HL-60/S4 treated with phorbol 12-myristate 13-acetate at 8.2 ng/mL for 4 days and 3 days (cell line): ENCODE measurements around the gene IBTK.
"Not testable (repeated sequence)": the region's sequence is repeated elsewhere in the genome, so short reads cannot be mapped to it uniquely, and the experiment has no call there.

Experiments used
- in situ Hi-C: fragments of 300-500 bp; cut with MboI; formaldehyde crosslinking; loops from 2 replicates; pipeline ENCODE4 v1.15.0; 2022; ENCODE audit warnings: low sequenced_read_pairs

Gene IBTK

GRCh38 chr6:82246802-82247504 lies 591 bp downstream of the IBTK start:
- in situ Hi-C loops, result no loop called here

GRCh38 chr6:82246370-82246769 lies 1.2 kb downstream of the IBTK start:
- in situ Hi-C loops, result no loop called here

GRCh38 chr6:82245376-82245775 lies 2.2 kb downstream of the IBTK start:
- in situ Hi-C loops, result no loop called here

DNA sequence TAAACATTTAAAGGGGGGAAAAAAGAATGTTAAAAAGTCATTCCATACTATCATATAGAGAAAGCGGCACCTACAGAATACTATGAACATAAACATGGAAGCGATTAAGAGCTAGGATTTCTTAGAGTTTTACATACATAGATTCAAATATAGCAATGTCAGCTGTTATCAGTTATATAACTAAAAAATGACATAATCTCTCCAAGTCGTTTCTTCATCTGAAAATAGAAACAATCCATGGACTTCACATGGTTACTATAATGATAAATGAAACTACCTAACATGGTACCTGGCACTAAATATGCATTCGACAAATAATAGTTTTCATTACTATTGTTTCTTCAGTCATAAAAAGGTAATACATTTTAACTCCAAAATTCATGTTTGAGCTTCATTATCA lies 3.7 kb downstream of the IBTK start:
- in situ Hi-C loops, result no loop called here

DNA sequence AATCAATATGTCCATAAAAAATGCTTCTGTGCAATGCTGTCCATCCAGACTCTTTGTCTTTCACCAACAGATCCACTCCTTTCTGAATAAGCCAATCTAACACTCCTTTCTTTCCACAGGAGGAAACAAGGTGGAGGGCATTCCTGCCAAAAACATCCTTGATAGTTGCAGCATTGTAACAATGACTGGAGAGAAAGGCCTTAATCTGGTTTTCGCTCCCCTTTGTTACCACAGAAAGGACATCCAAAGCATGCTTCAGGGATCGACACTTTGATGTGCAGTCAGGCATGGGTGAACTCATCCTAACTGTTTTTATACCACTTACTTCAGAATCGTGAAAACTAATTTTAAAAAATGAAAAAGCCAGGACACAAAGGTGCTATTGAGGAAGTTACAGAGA lies 7.4 kb downstream of the IBTK start:
- in situ Hi-C loops, result no loop called here

- in situ Hi-C loops, result no loop called here
These were observed 7.9 kb downstream of the IBTK start for GRCh38 chr6:82239597-82239996.

DNA sequence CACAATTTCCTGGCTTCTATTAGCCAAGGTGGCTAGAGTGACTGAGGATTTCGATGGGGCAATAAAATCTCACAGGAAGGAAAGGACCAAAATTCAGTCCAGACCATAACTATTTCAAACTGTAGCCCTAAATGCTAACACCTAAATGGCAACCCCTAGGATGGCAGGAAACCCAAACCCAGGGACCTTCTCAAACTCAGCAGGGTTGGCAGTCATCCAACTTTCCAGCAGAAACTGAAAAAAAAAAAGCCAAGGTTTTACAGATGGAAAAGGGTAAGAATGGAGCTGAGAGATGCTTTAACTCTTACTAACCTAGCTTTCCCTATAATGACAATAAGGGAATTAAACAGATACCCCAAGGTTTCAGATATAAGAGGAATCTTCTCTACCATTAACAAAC lies 10.5 kb downstream of the IBTK start:
- in situ Hi-C loops, result no loop called here

DNA sequence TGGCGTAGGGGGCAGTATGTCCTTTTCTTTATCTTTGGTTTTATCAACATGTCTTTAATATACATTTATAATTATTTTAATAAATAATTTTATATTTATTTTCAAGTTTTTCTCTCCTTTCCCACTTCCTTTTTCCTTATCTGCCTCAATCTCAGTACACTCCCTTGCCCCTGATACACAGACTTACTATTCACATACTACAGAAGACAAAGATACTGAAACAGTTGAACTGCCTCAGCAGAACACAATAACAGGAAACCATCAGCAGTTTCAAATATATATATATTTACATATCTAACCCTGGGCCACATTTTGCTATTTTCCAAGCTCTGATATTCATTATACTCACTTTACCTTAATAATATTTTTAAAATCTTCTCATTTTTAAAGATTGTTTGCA lies 19.8 kb downstream of the IBTK start:
- in situ Hi-C loops, result no loop called here

GRCh38 chr6:82220167-82220566 lies 27.4 kb downstream of the IBTK start:
- in situ Hi-C loops, result no loop called here

- in situ Hi-C loops, result no loop called here
These were observed 30.4 kb downstream of the IBTK start for GRCh38 chr6:82217018-82217586.

GRCh38 chr6:82216549-82216948 lies 31.0 kb downstream of the IBTK start:
- in situ Hi-C loops, result no loop called here

GRCh38 chr6:82211326-82211725 lies 36.2 kb downstream of the IBTK start:
- in situ Hi-C loops, result no loop called here

DNA sequence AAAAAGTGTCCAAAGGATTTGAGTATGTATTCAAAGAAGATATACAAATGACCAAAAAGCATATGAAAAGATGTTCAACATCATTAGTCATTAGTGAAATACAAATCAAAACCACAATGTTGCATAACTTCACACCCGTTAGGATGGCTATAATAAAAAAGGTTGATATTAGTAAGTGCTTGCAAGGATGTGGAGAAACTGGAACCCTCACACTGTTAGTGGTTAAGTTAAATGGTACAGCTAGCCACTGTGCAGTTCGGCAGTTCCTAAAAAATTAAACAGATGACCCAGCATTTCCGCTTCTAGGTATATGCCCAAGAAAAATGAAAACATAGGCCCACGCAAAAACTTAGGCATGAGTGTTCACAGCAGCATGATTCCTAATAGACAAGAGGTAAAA lies 38.6 kb downstream of the IBTK start:
- in situ Hi-C loops, result no loop called here

GRCh38 chr6:82205930-82206392 lies 41.6 kb downstream of the IBTK start:
- in situ Hi-C loops, result no loop called here

DNA sequence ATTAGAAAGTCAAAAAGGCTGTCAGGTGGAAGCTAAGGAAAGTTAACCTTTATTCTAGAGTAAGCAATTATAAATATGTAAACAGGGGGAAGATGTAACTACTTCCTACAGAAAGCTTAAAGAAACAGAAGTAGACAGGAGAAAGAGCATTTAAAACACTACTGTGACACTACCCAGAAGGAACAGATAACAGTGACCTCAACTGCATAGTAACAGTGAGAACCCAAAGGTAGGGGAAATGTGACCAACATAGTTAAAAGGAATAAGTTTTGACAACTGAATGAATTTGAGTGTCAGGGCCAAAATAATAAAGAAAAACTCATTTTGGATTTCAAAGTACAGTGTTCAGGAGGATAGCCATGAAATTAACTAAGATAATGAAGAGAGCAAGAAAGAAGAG lies 43.5 kb downstream of the IBTK start:
- in situ Hi-C loops, result no loop called here

DNA sequence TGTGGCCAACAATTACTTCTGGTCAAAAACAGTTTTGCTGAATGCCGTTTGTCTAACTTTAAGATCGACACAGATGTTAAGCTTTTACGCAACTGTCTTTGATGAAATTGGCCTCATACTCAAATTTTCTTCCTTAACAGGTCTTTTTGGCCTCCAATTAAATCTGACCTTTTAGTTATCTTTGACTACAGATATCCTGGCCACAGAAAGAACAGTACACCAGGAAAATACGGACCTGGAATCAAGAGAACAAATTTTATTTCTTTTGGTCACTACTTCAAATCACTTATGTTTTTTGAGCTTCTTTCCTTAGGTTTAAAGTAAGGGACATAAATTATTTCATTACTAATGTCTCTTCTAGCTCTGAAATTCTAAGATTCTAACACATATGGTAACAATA lies 49.8 kb downstream of the IBTK start:
- in situ Hi-C loops, result no loop called here

GRCh38 chr6:82197245-82197644 lies 50.3 kb downstream of the IBTK start:
- in situ Hi-C loops, result not testable (repeated sequence)

DNA sequence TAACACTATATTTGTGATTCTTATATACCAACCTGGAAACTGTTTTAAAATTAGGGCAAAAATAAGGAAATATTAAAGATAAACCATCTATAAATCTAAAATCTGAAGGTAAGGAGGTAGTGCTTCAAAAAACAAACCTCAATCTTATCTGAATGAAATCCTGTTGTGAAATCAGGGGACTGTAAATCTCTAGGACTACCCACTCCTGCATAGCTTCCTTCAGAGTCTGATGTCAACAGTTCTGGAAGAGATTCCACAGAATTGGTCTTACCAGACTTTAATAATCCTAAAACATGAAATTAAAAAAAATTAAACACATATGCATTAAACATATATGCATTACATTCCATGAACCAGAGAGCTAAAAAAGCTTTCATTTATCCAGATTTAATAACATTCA lies 51.4 kb downstream of the IBTK start:
- in situ Hi-C loops, result no loop called here

- in situ Hi-C loops, result no loop called here
These were observed 51.9 kb downstream of the IBTK start for GRCh38 chr6:82195619-82196018.

DNA sequence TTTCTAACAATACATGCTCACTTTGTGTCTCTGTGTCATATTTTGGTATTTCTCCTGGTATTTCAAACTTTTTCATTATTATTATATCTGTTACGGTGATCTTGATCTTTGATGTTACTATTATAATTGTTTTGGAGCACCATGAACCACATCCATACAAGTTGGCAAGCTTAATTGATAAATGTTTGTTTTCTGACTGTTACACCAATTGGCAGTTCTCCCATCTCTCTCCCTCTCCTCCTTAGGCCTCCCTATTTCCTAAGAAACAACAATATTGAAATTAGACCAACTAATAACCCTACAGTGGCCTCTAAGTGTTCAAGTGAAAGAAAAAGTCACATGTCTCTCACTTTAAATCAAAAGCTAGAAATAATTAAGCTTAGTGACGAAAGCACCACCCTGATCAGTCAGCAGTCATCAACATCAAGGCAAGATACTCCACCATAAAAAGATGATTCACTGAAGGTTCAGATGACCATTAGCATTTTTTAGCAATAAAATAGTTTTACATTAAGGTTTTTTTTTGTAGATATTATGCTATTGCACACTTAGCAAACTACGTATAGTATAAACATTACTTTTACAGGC lies 61.5 kb downstream of the IBTK start:
- in situ Hi-C loops, result no loop called here

DNA sequence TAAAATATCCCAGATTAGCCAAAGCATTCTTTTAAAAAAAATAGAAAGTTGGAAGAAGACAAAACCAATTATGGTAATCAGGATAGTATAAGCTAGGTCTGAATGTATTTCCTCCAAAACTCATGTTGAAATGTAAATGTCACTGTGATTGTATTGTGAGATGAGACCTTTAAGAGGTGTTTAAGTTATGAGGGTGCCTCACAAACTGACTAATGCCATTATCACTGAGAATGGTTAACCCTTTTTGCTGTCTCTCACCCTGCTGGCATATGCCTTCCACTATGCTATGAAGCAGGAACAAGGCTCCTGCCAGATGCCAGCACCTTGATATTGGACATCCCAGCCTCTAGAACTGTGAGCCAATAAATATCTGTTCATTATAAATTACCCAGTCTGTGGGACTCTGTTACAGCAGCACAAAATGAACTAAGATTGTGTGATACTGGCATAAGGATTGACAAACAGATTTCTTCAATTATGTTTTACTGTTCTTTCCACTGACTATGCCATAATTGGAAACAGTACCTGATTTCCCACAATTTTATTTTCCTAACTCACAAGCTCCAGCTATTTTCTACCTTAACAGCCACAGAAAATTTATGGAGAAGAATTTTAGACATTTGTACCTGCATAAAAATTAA lies 63.8 kb downstream of the IBTK start:
- in situ Hi-C loops, result no loop called here

GRCh38 chr6:82182756-82183155 lies 64.8 kb downstream of the IBTK start:
- in situ Hi-C loops, result no loop called here
